DOHH2 (cell line): ENCODE results near the gene OR8B12.

Experiments
- H3F3A ChIP-seq: fragments of 200-600 bp; sonication (generic), shearing (Covaris generic); 2 replicates; pipeline ENCODE4 v1.6.0; 2016; ENCODE audit warnings: antibody characterized with exemption, mild to moderate bottlenecking; ENCODE audit not compliant: control insufficient read depth, insufficient read depth
- H3K27ac ChIP-seq: fragments of 200-600 bp; sonication (generic); 2 replicates; pipeline ENCODE4 v1.5.1; 2014; ENCODE audit warnings: low read depth, mild to moderate bottlenecking, low read length, moderate library complexity
- H3K27me3 ChIP-seq: fragments of 200-600 bp; sonication (generic); 2 replicates; pipeline ENCODE4 v1.6.1; 2014; ENCODE audit warnings: mild to moderate bottlenecking, low read length, mixed read lengths; ENCODE audit not compliant: control insufficient read depth
- H3K36me3 ChIP-seq: fragments of 200-600 bp; sonication (generic); 2 replicates; pipeline ENCODE4 v1.6.1; 2014; ENCODE audit warnings: mild to moderate bottlenecking, low read length, moderate library complexity, mixed read lengths; ENCODE audit not compliant: control insufficient read depth
- H3K4me1 ChIP-seq: fragments of 200-600 bp; sonication (generic); 2 replicates; pipeline ENCODE4 v1.6.1; 2014; ENCODE audit warnings: mild to moderate bottlenecking, low read length, mixed read lengths; ENCODE audit not compliant: control insufficient read depth
- H3K4me2 ChIP-seq: fragments of 200-600 bp; sonication (generic); 2 replicates; pipeline ENCODE4 v1.6.0; 2014; ENCODE audit warnings: mild to moderate bottlenecking, low read length, moderate library complexity
- H3K4me3 ChIP-seq: fragments of 200-600 bp; sonication (generic); 2 replicates; pipeline ENCODE4 v1.5.1; 2014; ENCODE audit warnings: mild to moderate bottlenecking, low read length, mixed read lengths
- H3K79me2 ChIP-seq: fragments of 200-600 bp; sonication (generic); 2 replicates; pipeline ENCODE4 v1.6.1; 2014; ENCODE audit warnings: mild to moderate bottlenecking, low read length, mixed read lengths; ENCODE audit not compliant: control insufficient read depth
- H3K9me2 ChIP-seq: fragments of 200-600 bp; sonication (generic); replicated peaks from 2 replicates; pipeline ENCODE4 v1.6.1; 2014; ENCODE audit warnings: mild to moderate bottlenecking, low read length, mixed read lengths; ENCODE audit not compliant: control insufficient read depth
- H3K9me3 ChIP-seq: fragments of 200-600 bp; sonication (generic); 2 replicates; pipeline ENCODE4 v1.6.1; 2014; ENCODE audit warnings: antibody characterized with exemption, low read length, mixed read lengths; ENCODE audit not compliant: control insufficient read depth, insufficient read depth
- H4K20me1 ChIP-seq: fragments of 200-600 bp; sonication (generic); 2 replicates; pipeline ENCODE4 v1.6.0; 2014; ENCODE audit warnings: low read depth, mild to moderate bottlenecking, antibody characterized with exemption, low read length, moderate library complexity; ENCODE audit not compliant: control insufficient read depth, insufficient read depth
- CTCF ChIP-seq: fragments of 200-600 bp; sonication (generic); IDR thresholded peaks from one replicate; pipeline ENCODE4 v1.5.1; 2014; ENCODE audit warnings: antibody characterized with exemption, mild to moderate bottlenecking, low read depth, low read length; ENCODE audit not compliant: poor library complexity, severe bottlenecking
- EZH2phosphoT487 ChIP-seq: fragments of 200-600 bp; sonication (generic); IDR thresholded peaks from 2 replicates; pipeline ENCODE4 v1.6.1; 2017; ENCODE audit warnings: borderline replicate concordance, mild to moderate bottlenecking, antibody characterized with exemption, low read length, moderate library complexity, mixed read lengths

Gene OR8B12

GRCh38 chr11:124510279-124510678 lies 33.2 kb downstream of the OR8B12 start:
- TF ChIP-seq CTCF (no peak), EZH2phosphoT487 (no peak)
- Histone ChIP-seq H3F3A (no peaks in the 10 kb centered on the region), H3K4me1 (no peaks in the 10 kb centered on the region), H4K20me1 (no peaks in the 10 kb centered on the region), H3K4me2 (no peak overlapping the region), H3K9me2 (no peaks in the 10 kb centered on the region), H3K4me3 (no peak overlapping the region), H3K9me3 (no peaks in the 10 kb centered on the region), H3K27ac (no peak overlapping the region), H3K36me3 (no peaks in the 10 kb centered on the region), H3K27me3 (no peaks in the 10 kb centered on the region), H3K79me2 (no peaks in the 10 kb centered on the region)

GRCh38 chr11:124499711-124500110 lies 43.7 kb downstream of the OR8B12 start:
- no peaks in the 10 kb centered on the region for H3F3A ChIP-seq
- H3K9me3 ChIP-seq = no peaks in the 10 kb centered on the region
- no peaks in the 10 kb centered on the region for H4K20me1 ChIP-seq
- H3K4me3 ChIP-seq = no peak overlapping the region
- H3K4me2 ChIP-seq = no peak overlapping the region
- no peaks in the 10 kb centered on the region for H3K79me2 ChIP-seq
- H3K27ac ChIP-seq = no peak overlapping the region
- TF ChIP-seq EZH2phosphoT487 (no peak), CTCF (no peak)
- no peaks in the 10 kb centered on the region for H3K36me3 ChIP-seq
- no peaks in the 10 kb centered on the region for H3K4me1 ChIP-seq
- H3K9me2 ChIP-seq = no peaks in the 10 kb centered on the region
- H3K27me3 ChIP-seq = no peaks in the 10 kb centered on the region

GRCh38 chr11:124493016-124493655 lies 50.3 kb downstream of the OR8B12 start:
- Histone ChIP-seq H3K27ac (no peak overlapping the region), H3K4me2 (no peak overlapping the region), H3K4me3 (no peak overlapping the region), H3F3A (no peaks in the 10 kb centered on the region), H3K36me3 (no peaks in the 10 kb centered on the region), H3K9me2 (no peaks in the 10 kb centered on the region), H3K4me1 (no peaks in the 10 kb centered on the region), H3K79me2 (no peaks in the 10 kb centered on the region), H3K9me3 (no peaks in the 10 kb centered on the region), H3K27me3 (no peaks in the 10 kb centered on the region), H4K20me1 (no peaks in the 10 kb centered on the region)
- TF ChIP-seq EZH2phosphoT487 (no peak), CTCF (no peak)
